Measurements from ENCODE around the gene SLC12A3.

SLC12A3 gene

DNA sequence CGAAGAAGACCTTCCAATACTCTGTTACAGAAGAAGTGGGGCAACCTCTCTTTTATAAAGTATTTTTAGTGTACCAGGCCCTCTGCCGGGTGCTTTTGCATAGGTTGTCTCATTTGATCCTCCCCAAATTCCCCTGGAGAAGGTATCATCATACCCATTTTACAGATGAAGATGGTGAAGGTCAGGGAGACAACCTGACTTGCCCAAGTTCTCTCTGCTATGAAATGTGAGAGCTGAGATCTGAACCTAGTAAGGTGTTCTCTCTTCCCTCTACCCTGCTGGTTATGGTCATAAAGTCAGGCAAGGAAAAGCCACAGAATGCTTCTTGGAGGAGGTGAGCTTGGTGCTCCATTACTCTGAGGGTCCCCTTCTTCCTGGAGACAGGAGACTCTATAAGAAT lies 38.9 kb downstream of the SLC12A3 start:
- H3K9me3 ChIP-seq (ENCODE audit: control insufficient read depth in 2 of 2, low read length in 2 of 2): no peaks in the 10 kb centered on the region
- H3K4me3 ChIP-seq (ENCODE audit: low read length in 2 of 2): no peak overlapping the region
- no peaks in the 10 kb centered on the region for H3K27me3 ChIP-seq (ENCODE audit: control insufficient read depth in 2 of 2, insufficient read depth in 2 of 2, low read length in 2 of 2)
- no peak overlapping the region for H3K9ac ChIP-seq (ENCODE audit: low read depth in 1 of 2, low read length in 2 of 2)
- no peaks in the 10 kb centered on the region for H3K36me3 ChIP-seq (ENCODE audit: control insufficient read depth in 2 of 2, insufficient read depth in 2 of 2, low read length in 2 of 2)
- peaks cover 3% of the 10 kb centered on the region in 2 donors for H3K4me1 ChIP-seq (ENCODE audit: control insufficient read depth in 2 of 2, insufficient read depth in 2 of 2, low read length in 2 of 2)
- no peak overlapping the region for H3K27ac ChIP-seq (ENCODE audit: low read depth in 2 of 2, low read length in 2 of 2)

- H3K9me3 ChIP-seq (ENCODE audit: control insufficient read depth in 2 of 2, low read length in 2 of 2): no peaks in the 10 kb centered on the region
- no peaks in the 10 kb centered on the region for H3K36me3 ChIP-seq (ENCODE audit: control insufficient read depth in 2 of 2, insufficient read depth in 2 of 2, low read length in 2 of 2)
- H3K27ac ChIP-seq (ENCODE audit: low read depth in 2 of 2, low read length in 2 of 2): no peak overlapping the region
- no peak overlapping the region for H3K4me3 ChIP-seq (ENCODE audit: low read length in 2 of 2)
- H3K9ac ChIP-seq (ENCODE audit: low read depth in 1 of 2, low read length in 2 of 2): no peak overlapping the region
- peaks cover 6 to 10% of the 10 kb centered on the region in 2 donors for H3K4me1 ChIP-seq (ENCODE audit: control insufficient read depth in 2 of 2, insufficient read depth in 2 of 2, low read length in 2 of 2)
- H3K27me3 ChIP-seq (ENCODE audit: control insufficient read depth in 2 of 2, insufficient read depth in 2 of 2, low read length in 2 of 2): no peaks in the 10 kb centered on the region
These were observed 42.4 kb downstream of the SLC12A3 start for GRCh38 chr16:56907401-56907800.

DNA sequence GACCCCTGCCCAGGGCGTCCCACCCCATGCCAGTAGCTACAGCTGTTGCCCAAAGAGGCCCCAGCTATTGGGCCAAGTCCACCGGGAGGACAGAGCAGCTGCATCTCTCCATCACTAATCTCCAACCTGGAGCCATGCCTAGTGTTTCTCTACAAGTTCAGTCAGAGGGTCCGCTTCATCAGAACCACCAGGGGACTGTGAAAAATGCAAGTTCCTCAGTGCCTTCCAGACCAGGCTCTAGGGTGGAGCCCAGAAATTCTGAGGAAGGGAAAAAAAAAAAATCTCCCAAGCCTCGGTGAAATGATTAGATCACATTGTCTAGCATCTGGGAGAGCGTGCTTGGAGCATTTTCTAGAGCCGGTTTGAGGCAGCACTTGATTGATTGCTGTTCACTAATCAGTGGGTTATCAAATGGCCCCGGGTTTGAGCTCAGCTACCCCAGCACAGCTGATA lies 44.5 kb downstream of the SLC12A3 start:
- Histone ChIP-seq H3K36me3 (ENCODE audit: control insufficient read depth in 2 of 2, insufficient read depth in 2 of 2, low read length in 2 of 2) (no peaks in the 10 kb centered on the region), H3K27ac (ENCODE audit: low read depth in 2 of 2, low read length in 2 of 2) (no peak overlapping the region), H3K9ac (ENCODE audit: low read depth in 1 of 2, low read length in 2 of 2) (no peak overlapping the region), H3K4me3 (ENCODE audit: low read length in 2 of 2) (no peak overlapping the region), H3K9me3 (ENCODE audit: control insufficient read depth in 2 of 2, low read length in 2 of 2) (no peaks in the 10 kb centered on the region), H3K27me3 (ENCODE audit: control insufficient read depth in 2 of 2, insufficient read depth in 2 of 2, low read length in 2 of 2) (no peaks in the 10 kb centered on the region), H3K4me1 (ENCODE audit: control insufficient read depth in 2 of 2, insufficient read depth in 2 of 2, low read length in 2 of 2) (peaks cover 15 to 19% of the 10 kb centered on the region in 2 donors)

GRCh38 chr16:56910112-56910511 lies 45.1 kb downstream of the SLC12A3 start:
- Histone ChIP-seq H3K36me3 (ENCODE audit: control insufficient read depth in 2 of 2, insufficient read depth in 2 of 2, low read length in 2 of 2) (no peaks in the 10 kb centered on the region), H3K27ac (ENCODE audit: low read depth in 2 of 2, low read length in 2 of 2) (no peak overlapping the region), H3K27me3 (ENCODE audit: control insufficient read depth in 2 of 2, insufficient read depth in 2 of 2, low read length in 2 of 2) (no peaks in the 10 kb centered on the region), H3K4me3 (ENCODE audit: low read length in 2 of 2) (no peak overlapping the region), H3K9ac (ENCODE audit: low read depth in 1 of 2, low read length in 2 of 2) (no peak overlapping the region), H3K4me1 (ENCODE audit: control insufficient read depth in 2 of 2, insufficient read depth in 2 of 2, low read length in 2 of 2) (peaks cover 15 to 19% of the 10 kb centered on the region in 2 donors), H3K9me3 (ENCODE audit: control insufficient read depth in 2 of 2, low read length in 2 of 2) (no peaks in the 10 kb centered on the region)

- H3K27me3 ChIP-seq (ENCODE audit: control insufficient read depth in 2 of 2, insufficient read depth in 2 of 2, low read length in 2 of 2): no peaks in the 10 kb centered on the region
- H3K27ac ChIP-seq (ENCODE audit: low read depth in 2 of 2, low read length in 2 of 2): peak overlapping the region; percentile 46 to 64
- H3K9me3 ChIP-seq (ENCODE audit: control insufficient read depth in 2 of 2, low read length in 2 of 2): no peaks in the 10 kb centered on the region
- H3K4me1 ChIP-seq (ENCODE audit: control insufficient read depth in 2 of 2, insufficient read depth in 2 of 2, low read length in 2 of 2): peaks cover 15 to 19% of the 10 kb centered on the region in 2 donors
- H3K36me3 ChIP-seq (ENCODE audit: control insufficient read depth in 2 of 2, insufficient read depth in 2 of 2, low read length in 2 of 2): no peaks in the 10 kb centered on the region
- no peak overlapping the region for H3K9ac ChIP-seq (ENCODE audit: low read depth in 1 of 2, low read length in 2 of 2)
- H3K4me3 ChIP-seq (ENCODE audit: low read length in 2 of 2): no peak overlapping the region
These were observed 45.9 kb downstream of the SLC12A3 start for GRCh38 chr16:56910654-56911539.

GRCh38 chr16:56911771-56912571 lies 47.0 kb downstream of the SLC12A3 start:
- Histone ChIP-seq H3K9me3 (ENCODE audit: control insufficient read depth in 2 of 2, low read length in 2 of 2) (no peaks in the 10 kb centered on the region), H3K9ac (ENCODE audit: low read depth in 1 of 2, low read length in 2 of 2) (peak overlapping the region in 1 of 2 donors; percentile 3), H3K4me3 (ENCODE audit: low read length in 2 of 2) (no peak overlapping the region), H3K4me1 (ENCODE audit: control insufficient read depth in 2 of 2, insufficient read depth in 2 of 2, low read length in 2 of 2) (peaks cover 21 to 22% of the 10 kb centered on the region in 2 donors), H3K27me3 (ENCODE audit: control insufficient read depth in 2 of 2, insufficient read depth in 2 of 2, low read length in 2 of 2) (no peaks in the 10 kb centered on the region), H3K27ac (ENCODE audit: low read depth in 2 of 2, low read length in 2 of 2) (peak overlapping the region; percentile 46 to 64), H3K36me3 (ENCODE audit: control insufficient read depth in 2 of 2, insufficient read depth in 2 of 2, low read length in 2 of 2) (no peaks in the 10 kb centered on the region)

DNA sequence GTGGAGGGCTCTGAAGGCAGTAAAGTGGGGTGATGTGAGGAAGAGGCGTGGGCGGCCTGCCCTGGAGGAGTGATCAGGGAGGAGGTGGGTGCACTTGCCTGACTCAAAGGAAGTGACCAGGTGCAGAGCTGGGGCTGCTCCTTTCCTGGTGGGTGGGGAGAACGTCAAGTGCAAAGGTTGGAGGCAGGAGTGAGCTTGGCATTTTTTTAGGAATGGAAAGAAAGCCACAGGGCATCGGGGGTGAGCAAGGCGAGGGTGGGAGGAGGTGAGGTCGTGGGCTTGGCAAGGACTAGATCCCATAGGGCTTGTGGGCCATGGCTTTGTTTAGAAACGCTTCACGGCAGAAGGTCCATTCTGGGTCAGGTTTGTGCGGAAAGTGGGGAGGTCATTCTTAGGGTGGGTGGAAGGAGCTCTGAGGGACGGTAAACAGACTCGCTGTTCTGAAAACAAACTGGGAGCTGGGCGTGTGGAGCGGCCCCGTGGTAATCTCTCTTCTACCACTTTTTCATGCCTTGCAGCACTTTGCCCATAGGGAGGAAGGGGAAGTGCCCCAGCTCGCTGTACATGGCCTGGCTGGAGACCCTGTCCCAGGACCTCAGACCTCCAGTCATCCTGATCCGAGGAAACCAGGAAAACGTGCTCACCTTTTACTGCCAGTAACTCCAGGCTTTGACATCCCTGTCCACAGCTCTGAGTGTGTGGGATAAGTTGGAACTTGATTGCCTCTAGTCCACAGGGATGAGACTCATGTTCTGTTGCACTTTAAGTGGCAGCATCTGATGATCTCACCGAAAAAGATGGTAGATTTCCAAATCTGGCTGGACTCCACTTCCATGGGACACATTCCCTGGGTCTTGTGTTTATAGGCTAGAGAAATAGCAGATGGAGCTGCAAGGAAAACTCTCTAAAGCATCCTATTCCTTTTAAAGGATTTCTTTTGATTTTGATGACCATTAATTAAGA lies 48.0 kb downstream of the SLC12A3 start:
- H3K27ac ChIP-seq (ENCODE audit: low read depth in 2 of 2, low read length in 2 of 2): no peak overlapping the region
- H3K9ac ChIP-seq (ENCODE audit: low read depth in 1 of 2, low read length in 2 of 2): no peak overlapping the region
- H3K9me3 ChIP-seq (ENCODE audit: control insufficient read depth in 2 of 2, low read length in 2 of 2): no peaks in the 10 kb centered on the region
- H3K27me3 ChIP-seq (ENCODE audit: control insufficient read depth in 2 of 2, insufficient read depth in 2 of 2, low read length in 2 of 2): no peaks in the 10 kb centered on the region
- H3K36me3 ChIP-seq (ENCODE audit: control insufficient read depth in 2 of 2, insufficient read depth in 2 of 2, low read length in 2 of 2): no peaks in the 10 kb centered on the region
- H3K4me1 ChIP-seq (ENCODE audit: control insufficient read depth in 2 of 2, insufficient read depth in 2 of 2, low read length in 2 of 2): peaks cover 22 to 25% of the 10 kb centered on the region in 2 donors
- no peak overlapping the region for H3K4me3 ChIP-seq (ENCODE audit: low read length in 2 of 2)

GRCh38 chr16:56914896-56915295 lies 49.9 kb downstream of the SLC12A3 start:
- Histone ChIP-seq H3K4me1 (ENCODE audit: control insufficient read depth in 2 of 2, insufficient read depth in 2 of 2, low read length in 2 of 2) (peaks cover 18 to 22% of the 10 kb centered on the region in 2 donors), H3K9me3 (ENCODE audit: control insufficient read depth in 2 of 2, low read length in 2 of 2) (no peaks in the 10 kb centered on the region), H3K27ac (ENCODE audit: low read depth in 2 of 2, low read length in 2 of 2) (no peak overlapping the region), H3K36me3 (ENCODE audit: control insufficient read depth in 2 of 2, insufficient read depth in 2 of 2, low read length in 2 of 2) (no peaks in the 10 kb centered on the region), H3K4me3 (ENCODE audit: low read length in 2 of 2) (no peak overlapping the region), H3K27me3 (ENCODE audit: control insufficient read depth in 2 of 2, insufficient read depth in 2 of 2, low read length in 2 of 2) (no peaks in the 10 kb centered on the region), H3K9ac (ENCODE audit: low read depth in 1 of 2, low read length in 2 of 2) (no peak overlapping the region)

DNA sequence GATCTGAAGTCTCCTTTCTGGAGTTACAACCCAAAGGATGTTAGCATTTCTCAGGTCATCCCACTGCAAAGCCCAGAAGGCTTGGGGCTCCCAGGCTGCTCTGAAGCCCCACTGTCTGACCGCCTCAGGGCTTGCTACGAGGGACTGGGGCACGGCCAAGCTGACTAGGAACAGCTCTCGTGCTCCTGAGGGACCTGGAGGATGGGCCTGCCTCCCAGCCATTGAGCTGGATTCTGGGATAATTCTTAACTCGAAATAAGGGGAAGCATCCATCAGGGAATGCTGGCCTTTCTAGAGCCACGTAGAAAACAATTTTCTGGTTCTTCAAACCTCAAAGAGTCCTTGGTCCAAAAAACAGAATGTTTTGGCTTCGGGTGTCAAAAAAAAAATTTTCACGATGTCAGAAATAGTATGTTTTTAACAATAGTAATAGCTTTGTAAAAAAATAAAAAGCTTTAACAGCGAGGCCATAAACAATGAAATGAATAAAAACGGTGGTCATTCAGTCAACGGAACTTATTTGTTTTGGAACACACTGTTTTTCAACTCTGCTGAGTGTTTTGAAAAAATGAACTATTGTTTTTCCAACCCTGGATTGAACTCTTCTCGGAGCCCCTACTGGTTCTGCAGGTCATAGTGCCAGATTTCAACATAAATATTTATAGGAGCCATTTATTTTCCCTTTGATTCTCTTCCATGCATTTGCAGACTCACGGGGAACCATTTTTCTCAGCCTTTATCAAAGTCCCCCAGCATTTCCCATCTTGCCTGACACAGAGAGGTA lies 50.5 kb downstream of the SLC12A3 start:
- Histone ChIP-seq H3K27ac (ENCODE audit: low read depth in 2 of 2, low read length in 2 of 2) (peak overlapping the region in 1 of 2 donors; percentile 89), H3K27me3 (ENCODE audit: control insufficient read depth in 2 of 2, insufficient read depth in 2 of 2, low read length in 2 of 2) (no peaks in the 10 kb centered on the region), H3K9me3 (ENCODE audit: control insufficient read depth in 2 of 2, low read length in 2 of 2) (no peaks in the 10 kb centered on the region), H3K36me3 (ENCODE audit: control insufficient read depth in 2 of 2, insufficient read depth in 2 of 2, low read length in 2 of 2) (no peaks in the 10 kb centered on the region), H3K4me3 (ENCODE audit: low read length in 2 of 2) (no peak overlapping the region), H3K9ac (ENCODE audit: low read depth in 1 of 2, low read length in 2 of 2) (no peak overlapping the region), H3K4me1 (ENCODE audit: control insufficient read depth in 2 of 2, insufficient read depth in 2 of 2, low read length in 2 of 2) (peaks cover 18 to 21% of the 10 kb centered on the region in 2 donors)
